ENCODE data around the gene PANX2.
"Not testable (repeated sequence)": the region's sequence is repeated elsewhere in the genome, so short reads cannot be mapped to it uniquely, and the experiment has no call there.

The PANX2 gene

DNA sequence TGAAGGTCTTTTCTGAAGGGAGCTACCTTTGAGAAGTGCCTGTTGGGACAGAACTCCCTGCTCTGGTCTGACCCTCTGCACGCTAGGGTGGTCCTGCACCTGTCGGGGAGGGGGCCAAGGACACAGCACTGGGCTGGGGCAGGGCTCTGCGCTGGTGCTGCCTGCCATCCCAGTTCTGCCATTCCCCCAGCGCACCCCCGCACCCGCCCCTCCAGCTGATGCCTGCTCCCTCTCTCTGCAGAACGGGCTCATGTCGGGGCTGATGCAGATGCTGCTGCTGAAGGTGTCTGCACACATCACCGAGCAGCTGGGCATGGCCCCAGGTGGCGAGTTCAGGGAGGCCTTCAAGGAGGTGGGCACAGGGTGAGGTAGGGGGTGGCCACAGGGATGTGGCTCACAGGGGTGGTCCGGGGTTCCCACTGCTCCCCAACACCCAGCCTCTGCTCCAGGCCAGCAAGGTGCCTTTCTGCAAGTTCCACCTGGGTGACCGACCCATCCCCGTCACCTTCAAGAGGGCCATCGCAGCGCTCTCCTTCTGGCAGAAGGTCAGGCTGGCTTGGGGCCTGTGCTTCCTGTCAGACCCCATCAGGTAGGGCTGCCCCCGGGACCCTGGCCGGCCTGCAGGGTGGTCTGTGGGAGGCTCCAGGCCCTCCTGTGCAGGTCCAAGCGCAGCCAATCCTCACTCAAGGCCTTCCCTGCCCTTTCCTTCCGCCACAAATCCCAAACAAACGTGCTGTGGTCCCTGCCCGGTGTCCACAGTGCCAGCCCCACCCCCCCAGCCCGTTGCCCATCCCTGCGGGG is 26.7 kb downstream of the PANX2 start:
- no peak for DNase-seq (ENCODE audit: low read depth in 4 of 4, low spot score in 1 of 4)

DNA sequence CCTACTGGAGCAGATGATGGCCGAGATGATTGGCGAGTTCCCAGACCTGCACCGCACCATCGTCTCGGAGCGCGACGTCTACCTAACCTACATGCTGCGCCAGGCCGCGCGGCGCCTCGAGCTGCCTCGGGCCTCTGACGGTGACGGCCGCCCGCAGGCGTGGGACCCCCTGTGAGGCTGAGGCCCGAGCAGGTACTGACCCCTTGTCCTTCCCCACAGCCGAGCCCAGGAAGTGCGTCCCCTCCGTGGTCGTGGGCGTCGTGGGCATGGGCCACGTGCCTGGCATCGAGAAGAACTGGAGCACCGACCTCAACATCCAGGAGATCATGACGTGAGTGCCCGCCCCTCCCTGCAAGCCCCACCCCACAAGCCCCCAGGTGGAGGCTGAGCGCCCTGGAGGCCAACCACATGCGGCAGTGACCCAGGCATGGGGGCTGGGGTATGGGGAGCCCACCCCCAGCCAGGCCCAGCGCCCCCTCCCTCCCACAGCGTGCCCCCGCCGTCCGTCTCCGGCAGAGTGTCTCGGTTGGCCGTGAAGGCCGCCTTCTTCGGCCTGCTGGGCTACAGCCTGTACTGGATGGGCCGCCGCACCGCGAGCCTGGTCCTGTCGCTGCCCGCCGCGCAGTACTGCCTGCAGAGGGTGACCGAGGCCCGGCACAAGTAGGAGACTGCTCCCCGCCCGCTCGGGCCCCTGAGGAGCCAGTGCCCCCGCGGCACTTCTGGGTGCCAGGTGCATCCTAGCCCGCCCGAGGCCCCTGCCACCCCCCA is 27.5 kb downstream of the PANX2 start:
- no peak for DNase-seq (ENCODE audit: low read depth in 4 of 4, low spot score in 1 of 4)

DNA sequence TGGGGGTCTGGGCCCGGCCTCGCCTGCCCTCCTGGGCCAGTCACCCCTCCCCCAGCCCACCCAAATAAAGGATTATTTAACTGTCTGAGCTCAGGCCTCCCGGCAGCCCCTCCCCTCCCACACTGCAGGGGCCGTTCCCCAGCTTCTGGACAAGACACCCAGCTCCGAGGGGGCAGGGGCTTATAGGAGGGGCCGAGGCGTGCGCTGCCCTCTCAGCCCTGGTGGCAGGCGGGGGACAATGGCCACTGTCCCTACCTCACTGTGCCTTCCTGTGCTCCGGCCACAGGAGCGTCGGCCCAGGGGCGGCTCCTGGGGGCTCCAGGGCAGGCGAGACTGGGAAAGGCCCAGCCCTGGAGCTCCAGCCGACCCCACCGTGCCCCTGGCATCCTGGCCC is 28.1 kb downstream of the PANX2 start:
- no peak for DNase-seq (ENCODE audit: low read depth in 4 of 4, low spot score in 1 of 4)

DNA sequence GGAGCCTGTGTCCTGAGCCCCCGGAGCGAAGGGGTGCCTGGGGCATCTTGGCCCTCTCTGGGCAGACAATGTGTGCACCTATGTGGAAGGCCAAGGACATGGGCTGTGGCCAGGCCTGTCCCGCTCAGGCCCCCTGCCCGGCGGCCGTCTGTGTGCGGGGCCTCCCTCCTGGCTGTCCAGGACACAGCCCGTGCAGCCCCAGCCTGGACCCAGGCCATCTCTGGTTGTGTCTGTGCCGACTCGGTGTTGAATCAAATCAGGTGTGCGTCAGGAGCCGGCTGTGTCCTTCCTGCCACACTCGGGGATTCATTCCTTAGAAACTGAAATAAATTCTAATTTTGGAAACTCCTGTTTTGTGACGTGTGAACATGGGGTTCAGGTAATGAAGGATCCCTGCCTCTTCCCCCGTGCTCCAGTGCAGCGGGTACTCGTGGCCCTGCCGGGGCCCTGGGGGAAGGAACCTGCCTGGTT is 28.8 kb downstream of the PANX2 start:
- DNase-seq (ENCODE audit: low read depth in 4 of 4, low spot score in 1 of 4), result no peak

DNA sequence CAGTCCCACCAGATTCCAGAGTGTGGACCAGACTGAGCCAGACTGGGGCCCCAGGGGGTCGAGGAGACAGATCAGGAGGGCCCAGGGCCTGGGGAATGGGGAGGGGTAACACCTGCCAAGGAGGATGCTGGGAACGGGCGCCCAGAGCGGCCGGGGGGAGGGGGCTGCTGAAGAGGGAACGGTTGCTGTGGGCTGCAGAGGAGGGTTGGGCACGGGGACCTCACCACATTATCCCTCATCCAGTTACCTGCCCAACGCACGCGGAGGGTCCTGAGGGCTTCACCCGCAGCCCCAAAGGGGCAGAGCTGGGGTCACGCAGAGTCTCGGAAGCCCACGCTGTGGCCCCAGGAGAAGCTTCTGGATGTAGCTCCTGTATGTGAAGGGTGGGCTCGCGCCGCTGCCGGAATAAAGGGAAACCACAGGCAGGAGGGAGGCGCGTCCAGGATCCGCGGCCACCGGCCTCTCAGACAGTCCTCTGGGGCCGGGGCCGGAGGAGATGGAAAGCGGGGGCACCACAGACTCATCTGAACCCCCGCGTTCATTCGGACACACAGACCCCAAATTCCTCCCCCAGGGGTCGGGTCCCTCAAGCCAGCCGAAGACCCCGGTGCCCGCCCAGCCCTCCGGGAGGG is 29.4 kb downstream of the PANX2 start:
- no peak for DNase-seq (ENCODE audit: low read depth in 4 of 4, low spot score in 1 of 4)

DNA sequence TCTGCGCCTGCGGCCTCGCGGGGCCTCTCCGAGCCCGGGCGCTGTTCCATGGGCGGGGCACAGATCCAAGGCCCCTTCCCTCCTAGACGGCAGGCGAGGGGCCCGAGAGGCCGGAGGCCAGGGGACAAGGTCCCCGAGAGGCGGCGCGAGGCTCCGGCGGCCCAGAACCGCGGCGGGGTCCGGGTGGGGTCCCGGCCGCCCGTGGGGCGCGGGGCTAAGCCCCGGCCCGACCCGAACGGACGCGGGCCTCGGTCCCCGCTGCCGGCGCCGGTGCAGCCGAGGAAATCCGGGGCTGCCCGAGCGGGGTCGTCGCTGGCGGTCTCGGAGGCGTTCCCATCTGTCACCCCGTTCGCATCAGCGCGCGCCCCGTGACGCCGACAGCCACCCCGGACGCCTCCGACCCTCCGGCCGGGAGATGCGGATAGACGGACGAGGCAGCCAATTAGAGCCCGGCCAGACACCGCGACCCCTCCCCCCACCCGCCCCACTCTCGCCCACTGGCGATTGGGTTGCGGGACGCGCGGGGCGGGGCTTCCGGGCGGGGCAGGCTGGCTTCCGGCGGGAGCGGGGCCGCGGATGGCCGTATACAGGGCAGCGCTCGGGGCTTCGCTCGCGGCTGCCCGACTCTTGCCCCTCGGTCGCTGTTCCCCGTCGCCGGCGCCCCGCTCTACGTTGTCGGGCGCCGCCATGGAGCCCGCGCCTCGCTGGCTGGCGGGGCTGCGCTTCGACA is 30.1 kb downstream of the PANX2 start, which contains the start of gene SELENOO:
TSS of gene SELENOO (plus strand) at position 551 of the 730 bp plus-strand sequence. CDS start at position 577, 26 bp downstream.
- peak; percentile 84 to 92 (median 85) for DNase-seq (ENCODE audit: low read depth in 4 of 4, low spot score in 1 of 4)

DNA sequence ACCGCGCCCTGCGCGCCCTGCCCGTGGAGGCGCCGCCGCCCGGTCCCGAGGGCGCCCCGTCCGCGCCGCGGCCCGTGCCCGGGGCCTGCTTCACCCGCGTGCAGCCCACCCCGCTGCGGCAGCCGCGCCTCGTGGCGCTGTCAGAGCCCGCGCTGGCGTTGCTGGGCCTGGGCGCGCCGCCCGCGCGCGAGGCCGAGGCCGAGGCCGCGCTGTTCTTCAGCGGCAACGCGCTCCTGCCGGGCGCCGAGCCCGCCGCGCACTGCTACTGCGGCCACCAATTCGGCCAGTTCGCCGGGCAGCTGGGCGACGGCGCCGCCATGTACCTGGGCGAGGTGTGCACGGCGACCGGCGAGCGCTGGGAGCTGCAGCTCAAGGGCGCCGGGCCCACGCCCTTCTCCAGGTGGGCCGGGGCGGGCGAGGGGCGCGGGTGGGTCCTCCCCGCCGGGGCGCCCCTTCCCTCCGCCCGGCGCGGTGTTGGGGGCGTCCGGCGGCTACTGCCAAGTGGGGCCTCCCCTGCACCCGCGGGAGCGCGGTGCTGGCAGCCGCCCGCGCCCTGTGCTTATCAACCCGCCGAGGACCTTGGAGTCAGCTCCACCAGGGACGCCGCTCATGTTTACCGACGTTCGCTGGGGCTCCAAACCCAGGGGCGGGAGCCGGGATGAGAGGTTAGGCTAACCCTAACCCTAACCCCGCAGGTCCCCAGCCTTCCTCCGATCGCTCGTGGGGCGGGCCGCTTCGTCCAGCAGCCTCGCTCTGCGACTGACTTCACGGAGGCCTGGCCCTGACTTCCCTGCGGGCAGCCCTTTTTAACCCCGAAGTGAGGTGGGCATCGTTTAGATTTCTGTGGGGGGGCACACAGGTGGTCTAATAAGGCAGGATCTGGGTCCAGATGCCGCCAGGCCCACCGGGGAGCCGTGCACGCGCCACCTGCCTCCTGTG is 30.9 kb downstream of the PANX2 start:
- no peak for DNase-seq (ENCODE audit: low read depth in 4 of 4, low spot score in 1 of 4)

DNA sequence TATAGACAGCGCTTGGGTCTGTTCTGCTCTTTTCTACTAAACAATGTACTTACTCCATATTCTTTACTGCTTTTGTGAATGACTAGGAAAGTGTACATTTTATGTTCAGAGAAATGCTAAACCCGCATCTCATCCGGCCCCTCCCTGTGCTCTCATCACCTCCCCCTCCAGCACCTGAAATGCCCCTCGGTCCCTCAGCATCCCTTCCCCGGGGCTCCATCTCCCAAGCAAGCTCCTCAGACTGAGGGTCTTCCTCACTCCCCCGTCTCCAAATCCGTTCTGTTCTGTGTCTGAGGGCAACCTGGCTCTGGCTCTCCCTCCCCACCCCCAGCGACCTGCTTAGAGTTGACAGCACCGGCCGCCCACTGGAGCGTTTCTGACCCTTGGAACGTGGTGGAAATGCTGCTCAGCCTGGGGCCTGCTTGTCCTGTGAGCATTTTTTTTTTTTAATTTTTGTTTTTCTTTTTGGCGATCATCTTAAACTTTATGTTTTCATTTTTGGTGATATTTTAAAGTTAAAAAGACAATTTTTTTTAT is 31.7 kb downstream of the PANX2 start:
- DNase-seq (ENCODE audit: low read depth in 4 of 4, low spot score in 1 of 4), result no peak

DNA sequence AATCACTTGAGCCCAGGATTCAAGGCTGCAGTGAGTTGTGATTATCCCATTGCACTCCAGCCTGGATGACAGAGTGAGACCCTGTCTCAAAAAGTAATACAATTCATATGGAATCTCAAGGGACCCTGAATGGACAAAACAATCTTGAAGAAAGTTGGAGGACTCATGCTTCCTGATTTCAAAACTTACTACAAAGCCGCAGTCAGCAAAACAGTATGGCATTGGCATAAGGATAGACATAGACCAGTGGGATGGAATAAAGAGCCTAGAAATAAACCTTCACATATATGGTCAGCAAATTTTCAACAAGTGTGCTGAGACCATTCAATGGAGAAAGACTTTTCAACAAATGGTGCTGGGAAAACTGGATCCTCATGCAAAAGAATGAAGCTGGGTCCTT is 32.8 kb downstream of the PANX2 start:
- DNase-seq (ENCODE audit: low read depth in 4 of 4, low spot score in 1 of 4), result no peak

DNA sequence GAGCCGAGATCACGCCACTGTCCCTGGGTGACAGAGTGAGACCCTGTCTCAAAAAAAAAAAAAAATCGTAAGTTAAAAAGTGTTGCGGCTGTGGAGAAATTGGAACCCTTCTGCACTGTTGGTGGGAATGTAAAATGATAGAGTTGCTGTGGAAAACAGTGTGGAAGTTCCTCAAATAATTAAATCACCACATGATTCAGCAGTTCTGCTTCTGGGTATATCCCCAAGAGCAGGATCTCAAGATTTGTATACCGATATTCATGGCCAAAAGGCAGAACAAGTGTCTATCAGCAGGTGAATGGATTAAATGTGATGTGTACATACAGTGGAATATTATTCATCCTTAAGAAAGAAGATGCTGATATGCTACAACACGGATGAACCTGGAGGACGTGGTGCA is 34.0 kb downstream of the PANX2 start:
- no peak for DNase-seq (ENCODE audit: low read depth in 4 of 4, low spot score in 1 of 4)

DNA sequence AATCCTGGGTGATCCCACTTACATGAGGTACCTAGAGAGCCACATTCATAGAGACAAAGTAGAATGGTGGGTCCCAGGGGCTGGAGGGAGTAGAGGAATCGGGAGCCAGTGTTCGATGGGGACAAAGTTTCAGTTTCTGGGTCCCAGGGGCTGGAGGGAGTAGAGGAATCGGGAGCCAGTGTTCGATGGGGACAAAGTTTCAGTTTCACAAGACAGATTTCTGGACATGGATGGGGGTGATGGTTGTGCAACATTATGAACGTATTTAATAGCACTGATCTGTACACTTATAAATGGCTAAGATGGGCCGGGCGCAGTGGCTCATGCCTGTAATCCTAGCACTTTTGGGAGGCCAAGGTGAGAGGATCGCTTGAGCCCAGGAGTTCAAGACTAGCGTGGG is 34.5 kb downstream of the PANX2 start:
- DNase-seq (ENCODE audit: low read depth in 4 of 4, low spot score in 1 of 4), result not testable (repeated sequence)

DNA sequence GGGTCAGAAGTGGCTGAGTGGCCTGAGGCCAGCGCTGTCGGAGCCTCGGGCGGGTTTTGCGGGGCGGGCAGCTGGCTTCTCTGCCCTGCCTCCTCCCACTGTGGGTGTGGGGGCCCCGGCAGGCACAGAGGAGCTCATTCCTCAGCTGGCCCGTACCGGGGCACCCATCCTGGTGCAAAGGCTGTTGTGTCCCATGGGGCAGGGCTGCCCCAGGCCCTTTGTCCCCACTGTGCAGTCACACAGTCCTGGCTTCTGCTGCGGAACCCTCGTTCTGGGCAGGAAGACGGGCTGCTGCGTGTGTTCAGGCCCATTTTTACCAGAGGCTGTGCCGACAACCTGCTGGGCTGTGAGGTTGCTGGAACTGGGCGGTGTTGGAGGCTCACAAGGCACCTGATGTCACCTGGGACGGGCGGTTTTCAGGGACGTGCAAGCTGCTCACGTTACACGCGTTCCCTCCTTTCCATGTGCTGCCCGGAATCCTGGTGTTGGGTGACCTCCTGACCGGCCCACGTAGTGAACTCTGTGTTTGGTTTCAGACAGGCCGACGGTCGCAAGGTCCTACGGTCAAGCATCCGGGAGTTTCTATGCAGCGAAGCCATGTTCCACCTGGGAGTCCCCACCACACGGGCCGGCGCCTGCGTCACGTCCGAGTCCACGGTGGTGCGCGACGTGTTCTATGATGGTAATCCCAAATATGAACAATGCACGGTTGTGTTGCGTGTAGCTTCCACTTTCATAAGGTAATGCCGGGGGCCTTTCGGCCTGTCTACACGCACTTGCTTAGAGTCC is 35.4 kb downstream of the PANX2 start:
- no peak for DNase-seq (ENCODE audit: low read depth in 4 of 4, low spot score in 1 of 4)

DNA sequence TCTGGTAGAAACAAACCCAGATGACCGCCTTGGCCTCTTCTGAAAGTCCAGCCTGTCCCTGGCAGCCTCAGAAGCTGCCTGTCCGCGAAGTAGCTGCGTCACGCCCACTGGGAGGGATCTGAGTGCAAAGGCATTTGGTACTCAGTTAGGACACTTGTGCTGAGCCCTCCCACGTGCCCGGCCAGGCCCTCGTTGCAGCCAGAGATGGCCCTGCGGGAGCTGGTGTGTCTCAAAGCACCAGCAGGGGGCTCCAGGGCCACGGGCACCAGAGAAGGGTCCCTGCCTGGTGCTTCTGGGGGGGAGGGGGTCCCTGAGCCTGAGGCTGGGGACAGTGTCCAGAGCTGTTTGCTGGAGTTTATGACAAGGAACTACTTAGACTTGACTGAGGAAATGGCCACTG is 36.1 kb downstream of the PANX2 start:
- DNase-seq (ENCODE audit: low read depth in 4 of 4, low spot score in 1 of 4), result no peak

DNA sequence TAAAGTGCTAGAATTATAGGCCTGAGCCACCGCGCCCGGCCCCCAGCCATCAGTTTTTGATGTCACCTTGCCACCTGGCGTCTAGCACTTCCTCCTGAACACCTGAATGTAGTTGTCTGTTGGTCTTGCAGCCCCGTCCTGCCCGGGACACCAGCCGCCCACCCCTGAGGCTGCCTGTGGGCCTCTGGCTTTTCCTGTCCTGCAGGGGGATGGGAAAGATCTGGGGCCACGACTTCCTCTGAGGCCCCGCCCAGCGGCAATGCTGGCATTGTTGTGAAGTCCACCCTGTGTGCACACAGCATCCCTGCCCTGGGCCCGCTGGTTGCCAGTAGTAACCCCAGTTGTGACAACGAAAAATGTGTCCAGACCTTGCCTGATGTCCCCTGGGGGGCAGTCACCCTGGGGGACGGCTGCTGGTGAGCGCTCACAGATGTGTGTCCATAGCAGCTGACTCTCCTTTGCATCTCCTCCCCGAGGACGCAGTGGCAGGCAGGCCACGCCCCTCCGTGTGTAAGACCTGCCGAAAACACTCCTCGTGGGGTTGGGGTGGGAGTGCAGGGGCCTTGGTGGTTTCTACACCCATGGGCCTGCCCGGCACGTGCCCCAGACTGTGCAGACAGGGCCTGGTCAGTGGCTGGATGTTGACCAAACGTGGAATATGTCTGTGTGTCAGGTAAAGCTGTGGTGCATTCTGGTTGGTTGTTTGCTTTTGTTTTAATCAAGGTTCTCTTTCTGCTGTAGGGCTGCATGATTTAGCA is 37.0 kb downstream of the PANX2 start:
- no peak for DNase-seq (ENCODE audit: low read depth in 4 of 4, low spot score in 1 of 4)

DNA sequence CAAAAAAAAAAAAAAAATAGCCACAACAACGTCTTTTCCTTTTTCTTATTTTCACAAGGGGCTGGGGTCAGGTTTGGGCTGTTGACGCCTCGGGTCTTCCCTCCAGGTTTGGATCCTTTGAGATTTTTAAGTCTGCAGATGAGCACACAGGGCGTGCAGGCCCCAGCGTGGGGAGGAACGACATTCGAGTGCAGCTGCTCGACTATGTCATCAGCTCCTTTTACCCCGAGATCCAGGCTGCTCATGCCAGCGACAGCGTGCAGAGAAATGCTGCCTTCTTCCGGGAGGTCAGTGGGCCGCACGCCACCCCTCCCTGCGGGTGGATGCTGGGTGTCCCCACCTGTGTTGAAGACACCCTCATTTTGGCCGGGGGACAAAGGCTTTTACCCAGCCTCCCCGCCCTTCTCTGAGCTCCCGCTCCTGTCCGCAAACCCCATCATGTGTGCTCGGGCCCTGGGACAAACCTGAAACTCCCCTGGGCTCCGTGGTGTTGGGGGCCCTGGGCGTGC is 38.0 kb downstream of the PANX2 start:
- no peak for DNase-seq (ENCODE audit: low read depth in 4 of 4, low spot score in 1 of 4)

DNA sequence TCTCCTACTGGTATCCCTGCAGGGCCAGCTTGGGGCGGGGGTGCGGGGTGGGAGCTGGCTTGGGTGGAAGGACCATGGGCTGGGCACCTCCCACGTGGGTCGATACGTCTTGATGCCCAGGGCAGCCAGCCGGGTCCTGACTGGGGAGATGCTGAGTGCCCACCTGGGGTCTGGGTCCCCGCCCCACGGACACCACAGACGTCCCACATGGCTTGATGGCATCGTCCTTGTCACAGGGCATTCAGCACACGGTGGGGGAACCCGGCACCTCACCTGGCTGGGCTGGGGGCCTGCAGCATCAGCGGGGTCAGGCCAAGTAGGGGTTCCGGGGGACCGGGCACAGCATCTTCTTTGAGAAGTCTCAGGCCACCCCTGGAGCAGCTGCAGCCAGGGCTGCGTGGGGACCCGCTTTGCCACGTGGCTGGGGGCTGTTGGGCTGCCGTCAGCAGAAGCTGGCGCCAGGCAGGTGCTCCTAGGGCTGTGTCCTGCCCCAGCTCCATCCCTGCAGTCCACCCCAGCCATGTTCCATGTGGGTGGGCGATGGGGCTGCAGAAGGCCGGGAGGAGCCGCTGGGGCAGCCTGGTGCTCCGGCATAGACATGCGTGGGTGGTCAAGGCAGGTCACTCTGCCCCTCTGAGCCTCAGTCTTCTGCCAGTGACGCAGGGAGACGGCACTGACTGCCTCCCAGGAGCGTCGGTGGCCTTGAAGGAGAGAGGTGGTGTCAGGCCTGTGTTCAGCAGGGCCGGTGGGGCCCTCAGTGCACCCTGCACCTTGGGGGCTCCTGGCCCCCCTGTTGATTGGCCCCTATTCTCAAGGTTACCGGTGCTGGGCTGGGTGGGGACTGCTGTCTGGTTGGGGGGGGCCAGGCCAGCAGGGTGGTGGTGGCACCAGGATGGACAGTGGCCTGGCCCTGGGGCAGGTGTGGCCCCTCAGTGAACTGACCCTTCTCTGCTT is 38.7 kb downstream of the PANX2 start:
- DNase-seq (ENCODE audit: low read depth in 4 of 4, low spot score in 1 of 4), result no peak

DNA sequence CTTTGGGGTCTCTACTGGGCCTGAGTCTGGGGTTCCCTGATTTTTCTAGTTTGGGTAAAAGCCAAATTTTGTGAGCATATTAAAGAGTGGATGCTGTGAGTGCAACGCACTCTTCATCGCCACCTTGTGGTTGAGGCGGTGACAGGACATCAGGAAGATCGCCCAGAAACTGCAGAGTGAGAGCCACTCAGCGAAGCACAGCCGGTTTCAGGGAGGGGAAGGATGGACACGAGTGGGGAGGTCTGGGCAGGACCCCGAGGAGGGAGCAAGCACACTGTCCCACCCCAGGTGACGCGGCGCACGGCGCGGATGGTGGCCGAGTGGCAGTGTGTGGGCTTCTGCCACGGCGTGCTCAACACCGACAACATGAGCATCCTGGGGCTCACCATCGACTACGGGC is 39.4 kb downstream of the PANX2 start:
- peak in 3 of 4 experiments; percentile 42 to 58 (median 48) for DNase-seq (ENCODE audit: low read depth in 4 of 4, low spot score in 1 of 4)
